T follicular helper cell (primary cell): ENCODE data around the gene PLCL2.
"Not testable (repeated sequence)": the region's sequence is repeated elsewhere in the genome, so short reads cannot be mapped to it uniquely, and the experiment has no call there.

Experiments used
- DNase-seq: peaks from one replicate; pipeline ENCODE4 v3.0.0-alpha.2; 2020; ENCODE audit warnings: low read depth

Gene PLCL2

GRCh38 chr3:16961621-16962205, 77.0 kb downstream of the PLCL2 start:
- DNase-seq, result no peak

- no peak for DNase-seq
These were observed 90.3 kb downstream of the PLCL2 start for GRCh38 chr3:16975083-16975482.

- DNase-seq, result no peak
These were observed 93.6 kb downstream of the PLCL2 start for GRCh38 chr3:16978234-16978920.

GRCh38 chr3:16978921-16979271, 94.1 kb downstream of the PLCL2 start:
- no peak for DNase-seq

GRCh38 chr3:16979769-16980515, 95.2 kb downstream of the PLCL2 start:
- DNase-seq, result not testable (repeated sequence)

GRCh38 chr3:16980526-16980925, 95.8 kb downstream of the PLCL2 start:
- DNase-seq, result not testable (repeated sequence)

GRCh38 chr3:16982460-16982859, 97.7 kb downstream of the PLCL2 start:
- DNase-seq, result no peak

- DNase-seq, result no peak
These were observed 100.9 kb downstream of the PLCL2 start for GRCh38 chr3:16985608-16986007.

GRCh38 chr3:16987141-16987540, 102.4 kb downstream of the PLCL2 start:
- no peak for DNase-seq

- no peak for DNase-seq
These were observed 105.4 kb downstream of the PLCL2 start for GRCh38 chr3:16990163-16990562.

GRCh38 chr3:16992198-16992597, 107.4 kb downstream of the PLCL2 start:
- DNase-seq, result no peak

GRCh38 chr3:16993227-16993626, 108.5 kb downstream of the PLCL2 start:
- no peak for DNase-seq

- DNase-seq, result no peak
These were observed 110.2 kb downstream of the PLCL2 start for GRCh38 chr3:16994854-16995525.

GRCh38 chr3:16995601-16996000, 110.8 kb downstream of the PLCL2 start:
- DNase-seq, result no peak

- DNase-seq, result no peak
These were observed 113.6 kb downstream of the PLCL2 start for GRCh38 chr3:16998236-16998923.

GRCh38 chr3:16999161-16999560, 114.4 kb downstream of the PLCL2 start:
- no peak for DNase-seq

- no peak for DNase-seq
These were observed 115.1 kb downstream of the PLCL2 start for GRCh38 chr3:16999871-17000270.

GRCh38 chr3:17003457-17003856, 118.7 kb downstream of the PLCL2 start:
- DNase-seq, result no peak

- no peak for DNase-seq
These were observed 121.5 kb downstream of the PLCL2 start for GRCh38 chr3:17006132-17006852.

- DNase-seq, result no peak
These were observed 122.5 kb downstream of the PLCL2 start for GRCh38 chr3:17007284-17007683.

- no peak for DNase-seq
These were observed 125.1 kb downstream of the PLCL2 start for GRCh38 chr3:17009826-17010225.
